Prostate gland (tissue), 2 donors: Measurements from ENCODE around the gene VOPP1.

Source experiments
- CTCF ChIP-seq, 4 experiments: fragments of 200-600 bp in 2 of 4; fragments of 450-650 bp in 2 of 4; sonication (generic) in 2 of 4; IDR thresholded peaks; 1 replicate in 3 of 4; 2 replicates in 1 of 4; pipeline ENCODE4 v1.5.1; 2016 to 2019; ENCODE audit warnings: antibody characterized with exemption in 4 of 4, mild to moderate bottlenecking in 2 of 4, moderate library complexity in 2 of 4
- POLR2AphosphoS5 ChIP-seq: sonication (generic); formaldehyde crosslinking; IDR thresholded peaks from one replicate; pipeline ENCODE4 v1.6.1; 2017; ENCODE audit warnings: antibody characterized with exemption

GRCh38 chr7:55555160-55555559 is 17.1 kb downstream of the VOPP1 start:
- TF ChIP-seq POLR2AphosphoS5 (no peak), CTCF (IDR thresholded peaks at IDR 0.05) (no peak)
